ENCODE measurements around the gene CORIN.
"Not testable (repeated sequence)": the region's sequence is repeated elsewhere in the genome, so short reads cannot be mapped to it uniquely, and the experiment has no call there.

The CORIN gene

GRCh38 chr4:47801481-47802002 lies 36.3 kb downstream of the CORIN start:
- H3K4me3 ChIP-seq (ENCODE audit: low read length), result no peak overlapping the region
- no peaks in the 10 kb centered on the region for H3K27me3 ChIP-seq (ENCODE audit: control insufficient read depth, insufficient read depth, low read length)
- no peak overlapping the region for H3K9ac ChIP-seq (ENCODE audit: low read depth, low read length)
- H3K4me2 ChIP-seq (ENCODE audit: low read length), result no peak overlapping the region
- no peaks in the 10 kb centered on the region for H3K9me3 ChIP-seq (replicated peaks; ENCODE audit: low read length)
- no peaks in the 10 kb centered on the region for H3K4me1 ChIP-seq (ENCODE audit: control insufficient read depth, insufficient read depth, low read length)
- H3K36me3 ChIP-seq (ENCODE audit: insufficient read depth, low read length), result peaks cover 3% of the 10 kb centered on the region

GRCh38 chr4:47798165-47798564 lies 39.7 kb downstream of the CORIN start:
- no peaks in the 10 kb centered on the region for H3K27me3 ChIP-seq (ENCODE audit: control insufficient read depth, insufficient read depth, low read length)
- H3K36me3 ChIP-seq (ENCODE audit: insufficient read depth, low read length), result peaks cover 5% of the 10 kb centered on the region
- H3K4me1 ChIP-seq (ENCODE audit: control insufficient read depth, insufficient read depth, low read length), result no peaks in the 10 kb centered on the region
- no peak overlapping the region for H3K4me2 ChIP-seq (ENCODE audit: low read length)
- H3K4me3 ChIP-seq (ENCODE audit: low read length), result no peak overlapping the region
- H3K9me3 ChIP-seq (replicated peaks; ENCODE audit: low read length), result no peaks in the 10 kb centered on the region
- H3K9ac ChIP-seq (ENCODE audit: low read depth, low read length), result no peak overlapping the region

GRCh38 chr4:47791965-47792364 lies 45.9 kb downstream of the CORIN start:
- Histone ChIP-seq H3K9ac (ENCODE audit: low read depth, low read length) (no peak overlapping the region), H3K36me3 (ENCODE audit: insufficient read depth, low read length) (peaks cover 11% of the 10 kb centered on the region), H3K4me1 (ENCODE audit: control insufficient read depth, insufficient read depth, low read length) (no peaks in the 10 kb centered on the region)

GRCh38 chr4:47790105-47790504 lies 47.8 kb downstream of the CORIN start:
- Histone ChIP-seq H3K4me3 (ENCODE audit: low read length) (no peak overlapping the region), H3K4me2 (ENCODE audit: low read length) (no peak overlapping the region), H3K4me1 (ENCODE audit: control insufficient read depth, insufficient read depth, low read length) (no peaks in the 10 kb centered on the region), H3K9me3 (replicated peaks; ENCODE audit: low read length) (no peaks in the 10 kb centered on the region), H3K27me3 (ENCODE audit: control insufficient read depth, insufficient read depth, low read length) (no peaks in the 10 kb centered on the region), H3K9ac (ENCODE audit: low read depth, low read length) (no peak overlapping the region), H3K36me3 (ENCODE audit: insufficient read depth, low read length) (peaks cover 11% of the 10 kb centered on the region)

More at GRCh38 chr4:47791965-47792364, 45.9 kb downstream of the CORIN start:
- no peaks in the 10 kb centered on the region for H3K27me3 ChIP-seq (ENCODE audit: control insufficient read depth, insufficient read depth, low read length)
- no peaks in the 10 kb centered on the region for H3K9me3 ChIP-seq (replicated peaks; ENCODE audit: low read length)
- H3K4me3 ChIP-seq (ENCODE audit: low read length), result no peak overlapping the region
- no peak overlapping the region for H3K4me2 ChIP-seq (ENCODE audit: low read length)

GRCh38 chr4:47788126-47788525 lies 49.7 kb downstream of the CORIN start:
- Histone ChIP-seq H3K4me2 (ENCODE audit: low read length) (no peak overlapping the region), H3K9me3 (replicated peaks; ENCODE audit: low read length) (no peaks in the 10 kb centered on the region), H3K9ac (ENCODE audit: low read depth, low read length) (no peak overlapping the region), H3K36me3 (ENCODE audit: insufficient read depth, low read length) (peaks cover 6% of the 10 kb centered on the region), H3K27me3 (ENCODE audit: control insufficient read depth, insufficient read depth, low read length) (no peaks in the 10 kb centered on the region), H3K4me1 (ENCODE audit: control insufficient read depth, insufficient read depth, low read length) (no peaks in the 10 kb centered on the region), H3K4me3 (ENCODE audit: low read length) (no peak overlapping the region)

GRCh38 chr4:47786958-47787370 lies 50.9 kb downstream of the CORIN start:
- Histone ChIP-seq H3K4me1 (ENCODE audit: control insufficient read depth, insufficient read depth, low read length) (no peaks in the 10 kb centered on the region), H3K9me3 (replicated peaks; ENCODE audit: low read length) (no peaks in the 10 kb centered on the region), H3K4me2 (ENCODE audit: low read length) (no peak overlapping the region), H3K4me3 (ENCODE audit: low read length) (no peak overlapping the region), H3K27me3 (ENCODE audit: control insufficient read depth, insufficient read depth, low read length) (no peaks in the 10 kb centered on the region), H3K36me3 (ENCODE audit: insufficient read depth, low read length) (no peaks in the 10 kb centered on the region), H3K9ac (ENCODE audit: low read depth, low read length) (no peak overlapping the region)

- no peaks in the 10 kb centered on the region for H3K9me3 ChIP-seq (replicated peaks; ENCODE audit: low read length)
- no peak overlapping the region for H3K4me3 ChIP-seq (ENCODE audit: low read length)
- no peaks in the 10 kb centered on the region for H3K27me3 ChIP-seq (ENCODE audit: control insufficient read depth, insufficient read depth, low read length)
- no peaks in the 10 kb centered on the region for H3K4me1 ChIP-seq (ENCODE audit: control insufficient read depth, insufficient read depth, low read length)
- no peak overlapping the region for H3K4me2 ChIP-seq (ENCODE audit: low read length)
- H3K36me3 ChIP-seq (ENCODE audit: insufficient read depth, low read length), result peaks cover 7% of the 10 kb centered on the region
- no peak overlapping the region for H3K9ac ChIP-seq (ENCODE audit: low read depth, low read length)
Measured at GRCh38 chr4:47785153-47785552, 52.7 kb downstream of the CORIN start.

GRCh38 chr4:47784222-47784621 lies 53.6 kb downstream of the CORIN start:
- H3K4me1 ChIP-seq (ENCODE audit: control insufficient read depth, insufficient read depth, low read length), result no peaks in the 10 kb centered on the region
- no peak overlapping the region for H3K4me2 ChIP-seq (ENCODE audit: low read length)
- no peak overlapping the region for H3K9ac ChIP-seq (ENCODE audit: low read depth, low read length)
- peaks cover 7% of the 10 kb centered on the region for H3K36me3 ChIP-seq (ENCODE audit: insufficient read depth, low read length)
- no peaks in the 10 kb centered on the region for H3K9me3 ChIP-seq (replicated peaks; ENCODE audit: low read length)
- H3K4me3 ChIP-seq (ENCODE audit: low read length), result no peak overlapping the region
- H3K27me3 ChIP-seq (ENCODE audit: control insufficient read depth, insufficient read depth, low read length), result no peaks in the 10 kb centered on the region

GRCh38 chr4:47776353-47776752 lies 61.5 kb downstream of the CORIN start:
- Histone ChIP-seq H3K9ac (ENCODE audit: low read depth, low read length) (no peak overlapping the region), H3K4me2 (ENCODE audit: low read length) (no peak overlapping the region), H3K4me1 (ENCODE audit: control insufficient read depth, insufficient read depth, low read length) (no peaks in the 10 kb centered on the region), H3K9me3 (replicated peaks; ENCODE audit: low read length) (no peaks in the 10 kb centered on the region), H3K27me3 (ENCODE audit: control insufficient read depth, insufficient read depth, low read length) (no peaks in the 10 kb centered on the region), H3K36me3 (ENCODE audit: insufficient read depth, low read length) (peaks cover 7% of the 10 kb centered on the region), H3K4me3 (ENCODE audit: low read length) (no peak overlapping the region)

- Histone ChIP-seq H3K36me3 (ENCODE audit: insufficient read depth, low read length) (peaks cover 3% of the 10 kb centered on the region), H3K9ac (ENCODE audit: low read depth, low read length) (no peak overlapping the region), H3K27me3 (ENCODE audit: control insufficient read depth, insufficient read depth, low read length) (no peaks in the 10 kb centered on the region), H3K4me1 (ENCODE audit: control insufficient read depth, insufficient read depth, low read length) (no peaks in the 10 kb centered on the region), H3K4me2 (ENCODE audit: low read length) (no peak overlapping the region), H3K4me3 (ENCODE audit: low read length) (no peak overlapping the region), H3K9me3 (replicated peaks; ENCODE audit: low read length) (no peaks in the 10 kb centered on the region)
Measured at GRCh38 chr4:47774079-47774478, 63.8 kb downstream of the CORIN start.

GRCh38 chr4:47771020-47771419 lies 66.8 kb downstream of the CORIN start:
- Histone ChIP-seq H3K4me1 (ENCODE audit: control insufficient read depth, insufficient read depth, low read length) (no peaks in the 10 kb centered on the region), H3K4me3 (ENCODE audit: low read length) (no peak overlapping the region), H3K27me3 (ENCODE audit: control insufficient read depth, insufficient read depth, low read length) (no peaks in the 10 kb centered on the region), H3K36me3 (ENCODE audit: insufficient read depth, low read length) (no peaks in the 10 kb centered on the region), H3K4me2 (ENCODE audit: low read length) (no peak overlapping the region), H3K9ac (ENCODE audit: low read depth, low read length) (no peak overlapping the region), H3K9me3 (replicated peaks; ENCODE audit: low read length) (no peaks in the 10 kb centered on the region)

- H3K4me1 ChIP-seq (ENCODE audit: control insufficient read depth, insufficient read depth, low read length); H3K9ac ChIP-seq (ENCODE audit: low read depth, low read length); H3K9me3 ChIP-seq (replicated peaks; ENCODE audit: low read length); H3K36me3 ChIP-seq (ENCODE audit: insufficient read depth, low read length); H3K27me3 ChIP-seq (ENCODE audit: control insufficient read depth, insufficient read depth, low read length); H3K4me3 ChIP-seq (ENCODE audit: low read length); H3K4me2 ChIP-seq (ENCODE audit: low read length): not testable (repeated sequence)
Measured at GRCh38 chr4:47767956-47768355, 69.9 kb downstream of the CORIN start.
